ENCODE measurements around the gene AUTS2. TPM values are rescaled to one million over a fixed set of nuclear protein-coding genes. Genes with fewer than 3 reads are reported as not detected.

AUTS2 gene
- total RNA-seq, 6 donors from 2014 or later: 38.9 to 151 (median 55.8) TPM

DNA sequence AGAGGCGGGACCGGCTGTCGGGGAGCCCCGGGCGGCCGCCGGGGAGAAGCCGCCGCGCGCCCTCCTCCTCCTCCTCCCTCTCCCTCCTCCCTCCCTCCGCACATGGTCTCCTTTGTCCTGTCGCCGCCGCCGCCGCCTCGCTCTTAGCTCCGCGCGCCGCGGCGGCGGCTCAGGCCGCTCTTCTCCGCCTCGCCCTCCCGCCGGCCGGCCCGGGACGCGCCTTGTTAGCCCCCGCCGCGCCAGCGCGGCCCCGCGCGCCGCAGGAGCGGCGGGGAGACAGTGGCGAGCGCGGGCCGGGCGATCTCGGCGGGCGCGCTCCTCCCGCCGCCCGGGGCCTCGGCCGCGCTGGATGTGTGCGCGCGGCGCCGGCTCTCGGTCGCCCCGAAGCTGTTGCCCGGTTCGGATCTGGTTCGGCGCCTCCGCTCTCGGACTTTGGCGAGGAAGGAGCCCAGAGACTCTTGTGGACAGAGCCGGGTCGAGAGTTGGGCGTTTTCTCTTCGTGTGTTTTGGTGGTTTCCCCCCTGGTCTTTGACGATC lies 1096.2 kb downstream of the AUTS2 start:
- TF ChIP-seq POLR2A (IDR thresholded peaks at IDR 0.05) (no peak), CTCF (IDR thresholded peaks at IDR 0.05) (no peak), EP300 (IDR thresholded peaks at IDR 0.05) (no peak), POLR2AphosphoS5 (IDR thresholded peaks at IDR 0.05) (no peak)
- DNase-seq: peak in 1 of 2 donors; percentile 90
- peaks cover 0 to 3% (median 0%) of the 10 kb centered on the region in 4 donors for H3K36me3 ChIP-seq

GRCh38 chr7:70694971-70695794 lies 1096.9 kb downstream of the AUTS2 start:
- Histone ChIP-seq H3K9me3 (no peaks in the 10 kb centered on the region), H3K4me1 (peaks cover 4 to 35% (median 8%) of the 10 kb centered on the region in 4 donors), H3K27me3 (peaks cover 0 to 16% (median 0%) of the 10 kb centered on the region in 4 donors), H3K4me3 (peak overlapping the region; percentile 34 to 87 (median 74)), H3K27ac (peak overlapping the region; percentile 69 to 89 (median 83)), H3K36me3 (peaks cover 0 to 7% (median 2%) of the 10 kb centered on the region in 4 donors)
- ATAC-seq (ENCODE audit: low FRiP score in 2 of 2) (peak in 1 of 2 donors; percentile 27), DNase-seq (peak in 1 of 2 donors; percentile 87)
- TF ChIP-seq EP300 (IDR thresholded peaks at IDR 0.05): no peak
- TF ChIP-seq POLR2A (IDR thresholded peaks at IDR 0.05): no peak
- no peak for TF ChIP-seq POLR2AphosphoS5 (IDR thresholded peaks at IDR 0.05)
- no peak for TF ChIP-seq CTCF (IDR thresholded peaks at IDR 0.05)
- 1% methylated on average over 16 to 68 of the region's 77 CpGs for WGBS, 2 donors

More for the DNA sequence above, 1096.2 kb downstream of the AUTS2 start:
- no peaks in the 10 kb centered on the region for H3K9me3 ChIP-seq
- peak overlapping the region; percentile 74 to 89 (median 83) for H3K27ac ChIP-seq
- peak overlapping the region; percentile 52 to 87 (median 74) for H3K4me3 ChIP-seq
- peaks cover 0 to 16% (median 0%) of the 10 kb centered on the region in 4 donors for H3K27me3 ChIP-seq
- H3K4me1 ChIP-seq: peaks cover 4 to 35% (median 8%) of the 10 kb centered on the region in 4 donors
- ATAC-seq (ENCODE audit: low FRiP score in 2 of 2): peak in 1 of 2 donors; percentile 47
- WGBS, 2 donors: 0% methylated on average over 1 to 64 of the region's 80 CpGs

- DNase-seq (no peak), ATAC-seq (ENCODE audit: low FRiP score in 2 of 2) (no peak)
- peak overlapping the region; percentile 69 to 89 (median 83) for H3K27ac ChIP-seq
- TF ChIP-seq CTCF (IDR thresholded peaks at IDR 0.05): no peak
- TF ChIP-seq POLR2A (IDR thresholded peaks at IDR 0.05): no peak
- no peak for TF ChIP-seq EP300 (IDR thresholded peaks at IDR 0.05)
- no peak for TF ChIP-seq POLR2AphosphoS5 (IDR thresholded peaks at IDR 0.05)
- H3K9me3 ChIP-seq: no peaks in the 10 kb centered on the region
- peaks cover 0 to 16% (median 0%) of the 10 kb centered on the region in 4 donors for H3K27me3 ChIP-seq
- H3K36me3 ChIP-seq: peaks cover 0 to 7% (median 2%) of the 10 kb centered on the region in 4 donors
- peak overlapping the region; percentile 34 to 87 (median 74) for H3K4me3 ChIP-seq
- peaks cover 4 to 35% (median 8%) of the 10 kb centered on the region in 4 donors for H3K4me1 ChIP-seq
- WGBS, 2 donors: 2% methylated on average over 9 of the region's 9 CpGs
Observed at GRCh38 chr7:70695795-70696083, 1097.5 kb downstream of the AUTS2 start.

DNA sequence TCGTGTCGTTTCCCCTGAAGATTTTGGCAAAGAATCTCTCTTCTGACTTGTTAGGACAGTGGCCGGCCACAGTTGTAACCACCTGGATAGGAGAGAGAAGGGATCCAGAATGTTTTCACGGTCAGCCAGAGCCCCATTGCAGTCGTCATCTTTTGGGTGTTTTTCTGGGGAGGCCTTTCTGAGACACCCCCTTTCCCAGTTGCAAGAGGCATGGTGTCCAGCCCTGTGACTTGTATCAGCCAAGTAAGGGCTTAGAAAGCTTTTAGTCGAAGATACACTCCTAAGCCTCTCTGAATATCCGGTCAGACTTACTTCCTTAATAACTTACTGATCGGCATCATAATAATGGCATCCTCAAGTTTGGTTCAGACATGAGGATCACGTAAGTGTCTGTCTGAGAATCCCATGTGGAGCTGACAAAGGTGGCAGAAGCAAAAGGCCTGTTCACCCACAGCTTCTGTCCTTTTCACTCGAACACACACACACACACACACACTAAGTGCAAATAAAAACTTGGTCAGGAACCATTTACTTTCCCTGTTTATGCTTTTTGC lies 1098.0 kb downstream of the AUTS2 start:
- peak in 1 of 2 donors; percentile 21 for ATAC-seq (ENCODE audit: low FRiP score in 2 of 2)
- no peak for DNase-seq
- H3K27me3 ChIP-seq: peaks cover 0 to 16% (median 0%) of the 10 kb centered on the region in 4 donors
- H3K36me3 ChIP-seq: peaks cover 0 to 7% (median 2%) of the 10 kb centered on the region in 4 donors
- H3K27ac ChIP-seq: peak overlapping the region; percentile 69 to 89 (median 83)
- 25 to 26% methylated on average over 10 of the region's 10 CpGs for WGBS, 2 donors
- peak overlapping the region; percentile 34 to 87 (median 74) for H3K4me3 ChIP-seq
- H3K4me1 ChIP-seq: peaks cover 4 to 39% (median 8%) of the 10 kb centered on the region in 4 donors
- no peaks in the 10 kb centered on the region for H3K9me3 ChIP-seq
- TF ChIP-seq EP300 (IDR thresholded peaks at IDR 0.05): no peak
- no peak for TF ChIP-seq CTCF (IDR thresholded peaks at IDR 0.05)
- TF ChIP-seq POLR2AphosphoS5 (IDR thresholded peaks at IDR 0.05): no peak
- TF ChIP-seq POLR2A (IDR thresholded peaks at IDR 0.05): no peak
